Natural killer cell (primary cell): ENCODE data around the gene KIRREL3. TPM values are rescaled to one million over a fixed set of nuclear protein-coding genes. Genes with fewer than 3 reads are reported as not detected.

Experiments used
- ATAC-seq, 3 donors: fragments of 150-1000 bp in 2 of 3; fragments of 200-7000 bp in 1 of 3; cut with Tn5 transposase; 1 replicate in 1 of 3; 2 replicates in 2 of 3; pipeline ENCODE4 v1.10.0; 2021; ENCODE audit warnings: mild to moderate bottlenecking in 2 of 3, moderate library complexity in 2 of 3
- DNase-seq, 2 donors: peaks; one replicate each; pipeline versions ENCODE4 v3.0.0 to v3.0.0-alpha.2; 2013 to 2021; ENCODE audit warnings: mixed read lengths in 1 of 2
- H3K27ac ChIP-seq: one replicate; pipeline ENCODE4 v1.5.1; 2013; ENCODE audit warnings: mild to moderate bottlenecking, low read length
- H3K27me3 ChIP-seq: one replicate; pipeline ENCODE4 v1.6.1; 2013; ENCODE audit warnings: low read length; ENCODE audit not compliant: control insufficient read depth, insufficient read depth
- H3K36me3 ChIP-seq: one replicate; pipeline ENCODE4 v1.6.1; 2013; ENCODE audit warnings: low read length; ENCODE audit not compliant: control insufficient read depth, insufficient read depth
- H3K4me1 ChIP-seq: one replicate; pipeline ENCODE4 v1.6.1; 2013; ENCODE audit warnings: low read length; ENCODE audit not compliant: control insufficient read depth, insufficient read depth
- H3K4me3 ChIP-seq: one replicate; pipeline ENCODE4 v1.5.1; 2013; ENCODE audit warnings: low read length
- H3K9me3 ChIP-seq: one replicate; pipeline ENCODE4 v1.6.1; 2013; ENCODE audit warnings: low read length; ENCODE audit not compliant: control insufficient read depth, insufficient read depth
- H3K27ac Mint-ChIP-seq, 2 donors: one replicate each; pipeline ENCODE4 v1.8.0; 2022; ENCODE audit warnings: mild to moderate bottlenecking in 2 of 2, mixed read lengths in 2 of 2, moderate library complexity in 1 of 2
- H3K27me3 Mint-ChIP-seq, 2 donors: one replicate each; pipeline ENCODE4 v1.8.0; 2022; ENCODE audit warnings: low read depth in 2 of 2, mixed read lengths in 2 of 2
- H3K36me3 Mint-ChIP-seq: one replicate; pipeline ENCODE4 v1.8.0; 2022; ENCODE audit warnings: mixed read lengths
- H3K4me1 Mint-ChIP-seq, 2 donors: one replicate each; pipeline ENCODE4 v1.8.0; 2022; ENCODE audit warnings: mixed read lengths in 2 of 2
- H3K4me3 Mint-ChIP-seq: one replicate; pipeline ENCODE4 v1.8.0; 2022; ENCODE audit warnings: mild to moderate bottlenecking, moderate library complexity, mixed read lengths
- H3K9me3 Mint-ChIP-seq, 2 donors: one replicate each; pipeline ENCODE4 v1.8.0; 2022; ENCODE audit warnings: mixed read lengths in 2 of 2
- CTCF ChIP-seq: fragments of 200-600 bp; IDR thresholded peaks from one replicate; pipeline ENCODE4 v1.8.0; 2022; ENCODE audit warnings: antibody characterized with exemption
- WGBS: methylation state at CpG from one replicate; pipeline ENCODE4 v1.1.7; 2013; ENCODE audit warnings: missing lambda C conversion rate; ENCODE audit not compliant: insufficient coverage; 5-methylcytosine and 5-hydroxymethylcytosine counted together
- intact Hi-C: fragments of 100-400 bp; cut with micrococcal nuclease; formaldehyde crosslinking; loops from one replicate; pipeline ENCODE4 v1.14.2; 2022
- total RNA-seq, 4 donors: library from RNA; stranded (reverse); fragments of 120-200 nt in 1 of 4; gene quantifications; one replicate each; pipeline versions ENCODE4 v1.2.3 to v1.2.4, GENCODE V29; 2013 to 2022

Gene KIRREL3
- total RNA-seq, 3 donors from 2014 or later (not counting 1 experiment from before 2014, with no cell fraction given): not detected

- H3K36me3 ChIP-seq: no peaks in the 10 kb centered on the region
- H3K9me3 ChIP-seq: no peaks in the 10 kb centered on the region
- no peaks in the 10 kb centered on the region for H3K4me1 Mint-ChIP-seq
- H3K27me3 ChIP-seq: no peaks in the 10 kb centered on the region
- no peaks in the 10 kb centered on the region for H3K4me1 ChIP-seq
- no peaks in the 10 kb centered on the region for H3K9me3 Mint-ChIP-seq
- DNase-seq: no peak
- H3K27me3 Mint-ChIP-seq: peaks cover 7 to 18% of the 10 kb centered on the region in 2 donors
- H3K4me3 Mint-ChIP-seq: no peak overlapping the region
- TF ChIP-seq CTCF: no peak
- H3K4me3 ChIP-seq: no peak overlapping the region
- H3K27ac ChIP-seq: no peak overlapping the region
- H3K36me3 Mint-ChIP-seq: no peaks in the 10 kb centered on the region
- WGBS: 88% methylated on average over 4 of the region's 4 CpGs
- intact Hi-C loops: no loop called here
- no peak for ATAC-seq
- no peak overlapping the region for H3K27ac Mint-ChIP-seq
These were observed 478.4 kb downstream of the KIRREL3 start for GRCh38 chr11:126522152-126522551.

GRCh38 chr11:126521196-126521595 is 479.4 kb downstream of the KIRREL3 start:
- ATAC-seq: no peak
- no peak overlapping the region for H3K27ac Mint-ChIP-seq
- Histone ChIP-seq H3K9me3 (no peaks in the 10 kb centered on the region), H3K4me1 (no peaks in the 10 kb centered on the region), H3K27me3 (no peaks in the 10 kb centered on the region), H3K4me3 (no peak overlapping the region), H3K36me3 (no peaks in the 10 kb centered on the region), H3K27ac (no peak overlapping the region)
- TF ChIP-seq CTCF: no peak
- no peak overlapping the region for H3K4me3 Mint-ChIP-seq
- no peaks in the 10 kb centered on the region for H3K9me3 Mint-ChIP-seq
- intact Hi-C loops: no loop called here
- peaks cover 13 to 18% of the 10 kb centered on the region in 2 donors for H3K27me3 Mint-ChIP-seq
- 95% methylated on average over 11 of the region's 11 CpGs for WGBS
- DNase-seq: no peak
- H3K36me3 Mint-ChIP-seq: no peaks in the 10 kb centered on the region
- H3K4me1 Mint-ChIP-seq: no peaks in the 10 kb centered on the region

GRCh38 chr11:126519764-126520734 is 480.5 kb downstream of the KIRREL3 start:
- H3K36me3 Mint-ChIP-seq: no peaks in the 10 kb centered on the region
- intact Hi-C loops: no loop called here
- DNase-seq (no peak), ATAC-seq (no peak)
- H3K4me1 ChIP-seq: no peaks in the 10 kb centered on the region
- no peak for TF ChIP-seq CTCF
- H3K9me3 ChIP-seq: no peaks in the 10 kb centered on the region
- no peak overlapping the region for H3K27ac ChIP-seq
- no peaks in the 10 kb centered on the region for H3K27me3 ChIP-seq
- H3K27ac Mint-ChIP-seq: no peak overlapping the region
- H3K9me3 Mint-ChIP-seq: no peaks in the 10 kb centered on the region
- whole genome bisulfite sequencing: 89% methylated on average over 25 of the region's 25 CpGs
- H3K36me3 ChIP-seq: no peaks in the 10 kb centered on the region
- H3K4me3 Mint-ChIP-seq: no peak overlapping the region
- H3K4me3 ChIP-seq: no peak overlapping the region
- H3K4me1 Mint-ChIP-seq: no peaks in the 10 kb centered on the region
- H3K27me3 Mint-ChIP-seq: peaks cover 11 to 16% of the 10 kb centered on the region in 2 donors
